ENCODE results near the gene SEZ6L2. TPM values are rescaled to one million over a fixed set of nuclear protein-coding genes. Genes with fewer than 3 reads are reported as not detected.

SEZ6L2 gene
- total and polyA plus RNA-seq, 2 donors (not counting 1 experiment from before 2014, with no cell fraction given) = 1.2 to 1.8 TPM

- no peak overlapping the region for H2AFZ ChIP-seq (ENCODE audit: low read length)
- H3K4me2 ChIP-seq (ENCODE audit: extremely low read depth, insufficient read depth, low read length) = no peak overlapping the region
- H4K20me1 ChIP-seq (ENCODE audit: control insufficient read depth, extremely low read depth, insufficient read depth, low read length) = no peaks in the 10 kb centered on the region
- no peaks in the 10 kb centered on the region for H3K9me3 ChIP-seq (ENCODE audit: control insufficient read depth, insufficient read depth, low read depth, low read length)
- no peak overlapping the region for H3K27ac ChIP-seq (ENCODE audit: insufficient read depth, low read length)
- no peaks in the 10 kb centered on the region for H3K27me3 ChIP-seq (ENCODE audit: control insufficient read depth, insufficient read depth, low read length)
- peaks cover 54% of the 10 kb centered on the region for H3K36me3 ChIP-seq (ENCODE audit: control insufficient read depth, insufficient read depth, low read length)
- DNase-seq (ENCODE audit: low read depth in 2 of 2) = no peak
- no peaks in the 10 kb centered on the region for H3K79me2 ChIP-seq (ENCODE audit: control insufficient read depth, insufficient read depth, low read length)
- no peak overlapping the region for H3K4me3 ChIP-seq (replicated peaks in 1 of 4; ENCODE audit: control extremely low read depth in 1 of 4, insufficient read depth in 1 of 4, low read depth in 3 of 4, low read length in 4 of 4)
- H3K9ac ChIP-seq (ENCODE audit: insufficient read depth, low read length) = no peak overlapping the region
- no peaks in the 10 kb centered on the region for H3K4me1 ChIP-seq (ENCODE audit: control insufficient read depth, extremely low read depth, insufficient read depth, low read length)
- TF ChIP-seq EZH2 (IDR thresholded peaks at IDR 0.05; ENCODE audit: low read length, missing control alignments) (no peak), CTCF (conservative IDR thresholded peaks at IDR 0.05 in 1 of 2, IDR thresholded peaks at IDR 0.05 in 1 of 2; ENCODE audit: low read depth in 1 of 2, low read length in 2 of 2) (no peak)
Measured at GRCh38 chr16:29841631-29842030, 57.7 kb downstream of the SEZ6L2 start.

GRCh38 chr16:29840240-29840639 lies 59.1 kb downstream of the SEZ6L2 start:
- no peak overlapping the region for H2AFZ ChIP-seq (ENCODE audit: low read length)
- no peak overlapping the region for H3K4me2 ChIP-seq (ENCODE audit: extremely low read depth, insufficient read depth, low read length)
- H3K27ac ChIP-seq (ENCODE audit: insufficient read depth, low read length) = no peak overlapping the region
- peaks cover 45% of the 10 kb centered on the region for H3K36me3 ChIP-seq (ENCODE audit: control insufficient read depth, insufficient read depth, low read length)
- H3K27me3 ChIP-seq (ENCODE audit: control insufficient read depth, insufficient read depth, low read length) = no peaks in the 10 kb centered on the region
- no peak overlapping the region for H3K4me3 ChIP-seq (replicated peaks in 1 of 4; ENCODE audit: control extremely low read depth in 1 of 4, insufficient read depth in 1 of 4, low read depth in 3 of 4, low read length in 4 of 4)
- H3K9me3 ChIP-seq (ENCODE audit: control insufficient read depth, insufficient read depth, low read depth, low read length) = no peaks in the 10 kb centered on the region
- no peaks in the 10 kb centered on the region for H3K4me1 ChIP-seq (ENCODE audit: control insufficient read depth, extremely low read depth, insufficient read depth, low read length)
- no peak for DNase-seq (ENCODE audit: low read depth in 2 of 2)
- H3K79me2 ChIP-seq (ENCODE audit: control insufficient read depth, insufficient read depth, low read length) = no peaks in the 10 kb centered on the region
- TF ChIP-seq EZH2 (IDR thresholded peaks at IDR 0.05; ENCODE audit: low read length, missing control alignments) (no peak), CTCF (conservative IDR thresholded peaks at IDR 0.05 in 1 of 2, IDR thresholded peaks at IDR 0.05 in 1 of 2; ENCODE audit: low read depth in 1 of 2, low read length in 2 of 2) (no peak)
- no peak overlapping the region for H3K9ac ChIP-seq (ENCODE audit: insufficient read depth, low read length)
- no peaks in the 10 kb centered on the region for H4K20me1 ChIP-seq (ENCODE audit: control insufficient read depth, extremely low read depth, insufficient read depth, low read length)

- Histone ChIP-seq H2AFZ (ENCODE audit: low read length) (no peak overlapping the region), H3K27me3 (ENCODE audit: control insufficient read depth, insufficient read depth, low read length) (no peaks in the 10 kb centered on the region)
Measured at GRCh38 chr16:29839822-29840221, 59.5 kb downstream of the SEZ6L2 start.

More at GRCh38 chr16:29839822-29840221, 59.5 kb downstream of the SEZ6L2 start:
- Histone ChIP-seq H3K4me3 (replicated peaks in 1 of 4; ENCODE audit: control extremely low read depth in 1 of 4, insufficient read depth in 1 of 4, low read depth in 3 of 4, low read length in 4 of 4) (no peak overlapping the region), H3K4me2 (ENCODE audit: extremely low read depth, insufficient read depth, low read length) (no peak overlapping the region), H3K9me3 (ENCODE audit: control insufficient read depth, insufficient read depth, low read depth, low read length) (no peaks in the 10 kb centered on the region), H3K79me2 (ENCODE audit: control insufficient read depth, insufficient read depth, low read length) (no peaks in the 10 kb centered on the region), H3K4me1 (ENCODE audit: control insufficient read depth, extremely low read depth, insufficient read depth, low read length) (no peaks in the 10 kb centered on the region), H3K9ac (ENCODE audit: insufficient read depth, low read length) (no peak overlapping the region), H3K27ac (ENCODE audit: insufficient read depth, low read length) (no peak overlapping the region), H3K36me3 (ENCODE audit: control insufficient read depth, insufficient read depth, low read length) (peaks cover 46% of the 10 kb centered on the region), H4K20me1 (ENCODE audit: control insufficient read depth, extremely low read depth, insufficient read depth, low read length) (no peaks in the 10 kb centered on the region)
- no peak for TF ChIP-seq CTCF (conservative IDR thresholded peaks at IDR 0.05 in 1 of 2, IDR thresholded peaks at IDR 0.05 in 1 of 2; ENCODE audit: low read depth in 1 of 2, low read length in 2 of 2)
- no peak for DNase-seq (ENCODE audit: low read depth in 2 of 2)
